Naive thymus-derived CD4-positive, alpha-beta T cell (primary cell): Measurements from ENCODE around the gene SLC6A13. TPM values are rescaled to one million over a fixed set of nuclear protein-coding genes. Genes with fewer than 3 reads are reported as not detected.

Source experiments
- ATAC-seq: fragments of 150-1000 bp; cut with Tn5 transposase; 2 replicates; pipeline ENCODE4 v1.10.0; 2021; ENCODE audit warnings: mild to moderate bottlenecking, moderate library complexity
- CTCF ChIA-PET: fragments of 350-600 bp; sonication (Branson Sonifier 250); formaldehyde crosslinking; loops from one replicate; lab custom pipeline; 2021; ENCODE audit warnings: antibody characterized with exemption; lab: Charles Lee
- POLR2A ChIA-PET: fragments of 350-600 bp; sonication (Branson Sonifier 250); formaldehyde crosslinking; loops from one replicate; lab custom pipeline; 2021; ENCODE audit warnings: antibody characterized with exemption, inconsistent platforms; lab: Charles Lee
- DNase-seq, 9 donors: peaks; one replicate each; pipeline versions ENCODE4 v3.0.0 to v3.0.0-alpha.2; 2020 to 2022; ENCODE audit warnings: mixed read lengths in 1 of 9
- H3K27ac ChIP-seq: one replicate; pipeline ENCODE4 v1.7.0; 2013; ENCODE audit warnings: mild to moderate bottlenecking, low read depth, low read length, moderate library complexity
- H3K27me3 ChIP-seq, 2 donors: one replicate each; pipeline ENCODE4 v1.7.0; 2013; ENCODE audit warnings: low read length in 2 of 2, mild to moderate bottlenecking in 2 of 2, moderate library complexity in 2 of 2; ENCODE audit not compliant: control insufficient read depth in 2 of 2, insufficient read depth in 2 of 2
- H3K36me3 ChIP-seq, 3 experiments: 1 replicate in 2 of 3; 2 replicates in 1 of 3; pipeline ENCODE4 v1.7.0; 2013; ENCODE audit warnings: low read length in 3 of 3, mild to moderate bottlenecking in 3 of 3, moderate library complexity in 1 of 3; ENCODE audit not compliant: insufficient read depth in 3 of 3, control insufficient read depth in 2 of 3
- H3K4me1 ChIP-seq, 2 donors: one replicate each; pipeline ENCODE4 v1.7.0; 2013; ENCODE audit warnings: low read length in 2 of 2, mild to moderate bottlenecking in 2 of 2, moderate library complexity in 1 of 2; ENCODE audit not compliant: control insufficient read depth in 2 of 2, insufficient read depth in 2 of 2
- H3K4me3 ChIP-seq: 2 replicates; pipeline ENCODE4 v1.7.0; 2013; ENCODE audit warnings: mild to moderate bottlenecking, low read length
- H3K9me3 ChIP-seq, 3 experiments: 1 replicate in 2 of 3; 2 replicates in 1 of 3; pipeline ENCODE4 v1.7.0; 2013; ENCODE audit warnings: low read length in 3 of 3; ENCODE audit not compliant: control insufficient read depth in 2 of 3
- H3K27ac Mint-ChIP-seq, 9 donors: one replicate each; pipeline ENCODE4 v1.8.0; 2020 to 2022; ENCODE audit warnings: mixed read lengths in 9 of 9, mild to moderate bottlenecking in 8 of 9, moderate library complexity in 5 of 9, inconsistent platforms in 2 of 9
- H3K27me3 Mint-ChIP-seq, 5 donors: one replicate each; pipeline ENCODE4 v1.8.0; 2021 to 2022; ENCODE audit warnings: mixed read lengths in 5 of 5, mild to moderate bottlenecking in 1 of 5
- H3K36me3 Mint-ChIP-seq, 5 donors: one replicate each; pipeline ENCODE4 v1.8.0; 2020 to 2022; ENCODE audit warnings: mixed read lengths in 5 of 5, mild to moderate bottlenecking in 3 of 5, inconsistent platforms in 1 of 5
- H3K4me1 Mint-ChIP-seq, 7 donors: one replicate each; pipeline ENCODE4 v1.8.0; 2020 to 2022; ENCODE audit warnings: mixed read lengths in 7 of 7, mild to moderate bottlenecking in 3 of 7, inconsistent platforms in 1 of 7
- H3K4me3 Mint-ChIP-seq, 10 donors: one replicate each; pipeline ENCODE4 v1.8.0; 2020 to 2022; ENCODE audit warnings: mild to moderate bottlenecking in 10 of 10, mixed read lengths in 10 of 10, moderate library complexity in 6 of 10, inconsistent platforms in 2 of 10
- H3K9me3 Mint-ChIP-seq, 11 donors: one replicate each; pipeline ENCODE4 v1.8.0; 2020 to 2022; ENCODE audit warnings: mixed read lengths in 11 of 11, mild to moderate bottlenecking in 4 of 11, inconsistent platforms in 1 of 11, moderate library complexity in 1 of 11
- intact Hi-C, 2 donors: fragments of 100-400 bp; cut with micrococcal nuclease; formaldehyde crosslinking; loops; one replicate each; pipeline ENCODE4 v1.15.1; 2023
- polyA plus RNA-seq, 2 donors: library from polyadenylated mRNA; unstranded; fragments of 300-500 nt; fragmentation: Illumina TruSeq; gene quantifications; one replicate each; pipeline ENCODE4 v1.2.3, GENCODE V29; 2021
- total RNA-seq, 6 experiments: library from RNA in 5 of 6; stranded (reverse) in 5 of 6; gene quantifications; 1 replicate in 5 of 6; 2 replicates in 1 of 6; pipeline ENCODE4 v1.2.3 and lab custom pipeline; 2021 to 2026

The SLC6A13 gene
- total and polyA plus RNA-seq, 7 experiments from 2014 or later, result 0.61 to 1.5 (median 0.74) TPM; not detected in 3

GRCh38 chr12:288687-289086, 26.1 kb upstream of the SLC6A13 start:
- intact Hi-C loops, result no loop called here

GRCh38 chr12:286531-287300, 24.1 kb upstream of the SLC6A13 start:
- DNase-seq (no peak), ATAC-seq (no peak)
- intact Hi-C loops, result no loop called here
- Histone ChIP-seq H3K4me1 (no peaks in the 10 kb centered on the region), H3K4me3 (no peak overlapping the region), H3K36me3 (peaks cover 16 to 40% (median 17%) of the 10 kb centered on the region in 3 experiments), H3K27me3 (no peaks in the 10 kb centered on the region), H3K9me3 (no peaks in the 10 kb centered on the region), H3K27ac (no peak overlapping the region)
- H3K27me3 Mint-ChIP-seq, result no peaks in the 10 kb centered on the region
- ChIA-PET CTCF (no interaction called here), POLR2A (interaction anchor here (0.6 kb wide), 1 partner anchor 33 kb away, joined by 3 read pairs; no protein-coding TSS in a partner anchor)
- H3K9me3 Mint-ChIP-seq, result no peaks in the 10 kb centered on the region
- peak overlapping the region in 1 of 9 donors; percentile 40 for H3K27ac Mint-ChIP-seq
- H3K4me1 Mint-ChIP-seq, result peaks cover 6 to 43% (median 24%) of the 10 kb centered on the region in 7 donors
- peak overlapping the region in 1 of 10 donors; percentile 5 for H3K4me3 Mint-ChIP-seq
- peaks cover 19 to 63% (median 54%) of the 10 kb centered on the region in 5 donors for H3K36me3 Mint-ChIP-seq

More at GRCh38 chr12:288687-289086, 26.1 kb upstream of the SLC6A13 start:
- Mint-ChIP-seq H3K27ac (peak overlapping the region in 1 of 9 donors; percentile 21), H3K4me1 (peaks cover 6 to 54% (median 37%) of the 10 kb centered on the region in 7 donors), H3K27me3 (no peaks in the 10 kb centered on the region), H3K4me3 (no peak overlapping the region), H3K36me3 (peaks cover 27 to 65% (median 53%) of the 10 kb centered on the region in 5 donors), H3K9me3 (no peaks in the 10 kb centered on the region)
- ATAC-seq (no peak), DNase-seq (no peak)
- ChIA-PET CTCF (interaction anchor here (0.6 kb wide), 1 partner anchor 18 kb away, joined by 6 read pairs; no protein-coding TSS in a partner anchor), POLR2A (no interaction called here)
- H3K27me3 ChIP-seq, result no peaks in the 10 kb centered on the region
- H3K4me1 ChIP-seq, result no peaks in the 10 kb centered on the region
- no peaks in the 10 kb centered on the region for H3K9me3 ChIP-seq
- no peak overlapping the region for H3K4me3 ChIP-seq
- H3K27ac ChIP-seq, result no peak overlapping the region
- H3K36me3 ChIP-seq, result peaks cover 21 to 54% (median 21%) of the 10 kb centered on the region in 3 experiments

GRCh38 chr12:278046-278445, 15.4 kb upstream of the SLC6A13 start:
- CTCF ChIA-PET, result no interaction called here
- DNase-seq (no peak), ATAC-seq (no peak)
- Mint-ChIP-seq H3K9me3 (peaks cover 0 to 3% (median 0%) of the 10 kb centered on the region in 11 donors), H3K4me1 (peaks cover 0 to 4% (median 0%) of the 10 kb centered on the region in 7 donors), H3K27ac (peak overlapping the region in 2 of 9 donors; percentile 8 to 38), H3K27me3 (no peaks in the 10 kb centered on the region), H3K4me3 (no peak overlapping the region), H3K36me3 (peaks cover 0 to 25% (median 19%) of the 10 kb centered on the region in 5 donors)
- no peak overlapping the region for H3K27ac ChIP-seq
- peaks cover 0 to 6% (median 0%) of the 10 kb centered on the region in 3 experiments for H3K36me3 ChIP-seq
- no peaks in the 10 kb centered on the region for H3K4me1 ChIP-seq
- no peak overlapping the region for H3K4me3 ChIP-seq
- intact Hi-C loops, result no loop called here
- POLR2A ChIA-PET, result no interaction called here
- H3K27me3 ChIP-seq, result no peaks in the 10 kb centered on the region
- H3K9me3 ChIP-seq, result no peaks in the 10 kb centered on the region

- H3K4me1 Mint-ChIP-seq, result peaks cover 0 to 4% (median 0%) of the 10 kb centered on the region in 7 donors
- Histone ChIP-seq H3K4me3 (no peak overlapping the region), H3K9me3 (no peaks in the 10 kb centered on the region), H3K4me1 (no peaks in the 10 kb centered on the region), H3K27me3 (no peaks in the 10 kb centered on the region), H3K27ac (no peak overlapping the region), H3K36me3 (no peaks in the 10 kb centered on the region)
- peaks cover 0 to 3% (median 0%) of the 10 kb centered on the region in 11 donors for H3K9me3 Mint-ChIP-seq
- H3K27ac Mint-ChIP-seq, result no peak overlapping the region
- ChIA-PET CTCF (no interaction called here), POLR2A (no interaction called here)
- H3K27me3 Mint-ChIP-seq, result no peaks in the 10 kb centered on the region
- DNase-seq, result no peak
- intact Hi-C loops, result no loop called here
- ATAC-seq, result no peak
- H3K36me3 Mint-ChIP-seq, result peaks cover 0 to 14% (median 10%) of the 10 kb centered on the region in 5 donors
- no peak overlapping the region for H3K4me3 Mint-ChIP-seq
Observed at GRCh38 chr12:275812-276211, 13.2 kb upstream of the SLC6A13 start.

GRCh38 chr12:273382-273781, 10.7 kb upstream of the SLC6A13 start:
- Histone ChIP-seq H3K27ac (no peak overlapping the region), H3K9me3 (no peaks in the 10 kb centered on the region), H3K4me3 (no peak overlapping the region), H3K36me3 (no peaks in the 10 kb centered on the region), H3K27me3 (no peaks in the 10 kb centered on the region), H3K4me1 (no peaks in the 10 kb centered on the region)
- DNase-seq, result no peak
- H3K36me3 Mint-ChIP-seq, result peaks cover 0 to 3% (median 2%) of the 10 kb centered on the region in 5 donors
- no peaks in the 10 kb centered on the region for H3K27me3 Mint-ChIP-seq
- H3K27ac Mint-ChIP-seq, result no peak overlapping the region
- ChIA-PET CTCF (no interaction called here), POLR2A (no interaction called here)
- intact Hi-C loops, result no loop called here
- no peak for ATAC-seq
- H3K4me1 Mint-ChIP-seq, result peaks cover 0 to 3% (median 0%) of the 10 kb centered on the region in 7 donors
- H3K4me3 Mint-ChIP-seq, result no peak overlapping the region
- H3K9me3 Mint-ChIP-seq, result peaks cover 0 to 6% (median 0%) of the 10 kb centered on the region in 11 donors

- no peaks in the 10 kb centered on the region for H3K9me3 ChIP-seq
- intact Hi-C loops, result no loop called here
- Mint-ChIP-seq H3K4me3 (no peak overlapping the region), H3K9me3 (peaks cover 0 to 6% (median 0%) of the 10 kb centered on the region in 11 donors), H3K27ac (peak overlapping the region in 1 of 9 donors; percentile 22), H3K4me1 (peaks cover 0 to 3% (median 0%) of the 10 kb centered on the region in 7 donors), H3K36me3 (peaks cover 0 to 3% (median 0%) of the 10 kb centered on the region in 5 donors), H3K27me3 (no peaks in the 10 kb centered on the region)
- H3K27ac ChIP-seq, result no peak overlapping the region
- no peaks in the 10 kb centered on the region for H3K27me3 ChIP-seq
- DNase-seq (no peak), ATAC-seq (no peak)
- POLR2A ChIA-PET, result no interaction called here
- H3K36me3 ChIP-seq, result no peaks in the 10 kb centered on the region
- no peak overlapping the region for H3K4me3 ChIP-seq
- CTCF ChIA-PET, result no interaction called here
- no peaks in the 10 kb centered on the region for H3K4me1 ChIP-seq
Observed at GRCh38 chr12:272942-273341, 10.3 kb upstream of the SLC6A13 start.
